HepG2 (cell line): ENCODE results near the gene ETF1. TPM values are rescaled to one million over a fixed set of nuclear protein-coding genes. Genes with fewer than 3 reads are reported as not detected.
A peak's percentile ranks its signal among the peaks of the same experiment; 100 is the strongest.

Experiments
- ATF7-NPFF ChIP-seq: sonication (generic); formaldehyde crosslinking; IDR thresholded peaks from 2 replicates; pipeline ENCODE4 v1.8.1; 2023; ENCODE audit warnings: mild to moderate bottlenecking, low read depth, missing genetic modification reagents, moderate library complexity
- CHD4 ChIP-seq: fragments of 200-600 bp; sonication (generic); IDR thresholded peaks from 2 replicates; pipeline ENCODE4 v1.7.0; 2017; ENCODE audit warnings: mild to moderate bottlenecking, low read length, borderline replicate concordance
- ETV6 ChIP-seq: sonication (generic); formaldehyde crosslinking; conservative IDR thresholded peaks from 2 replicates; pipeline ENCODE4 v1.4.0; 2020; ENCODE audit warnings: missing genetic modification reagents
- FOXA1 ChIP-seq, 2 experiments: fragments of 450-650 bp in 1 of 2; sonication (generic) in 1 of 2; formaldehyde crosslinking in 1 of 2; IDR thresholded peaks; 2 replicates each; pipeline versions ENCODE4 v1.4.0 to v1.6.1; 2016 to 2020; ENCODE audit warnings: missing genetic modification reagents in 1 of 2
- GABPB1 ChIP-seq: IDR thresholded peaks from 2 replicates; pipeline ENCODE4 v1.6.1; 2016; ENCODE audit warnings: mild to moderate bottlenecking, missing genetic modification reagents, moderate library complexity, missing compliant biosample characterization
- GTF2F1 ChIP-seq: fragments of 150-350 bp; IDR thresholded peaks from 2 replicates; pipeline ENCODE4 v1.6.1; 2014; ENCODE audit warnings: low read length
- HIVEP1 ChIP-seq: sonication (generic); formaldehyde crosslinking; IDR thresholded peaks from 2 replicates; pipeline ENCODE4 v1.4.0; 2020; ENCODE audit warnings: mild to moderate bottlenecking, missing genetic modification reagents
- KDM2A ChIP-seq: sonication (generic); formaldehyde crosslinking; IDR thresholded peaks from 2 replicates; pipeline ENCODE4 v1.4.0; 2020; ENCODE audit warnings: low read depth, missing genetic modification reagents, borderline replicate concordance
- KDM5A ChIP-seq: fragments of 200-600 bp; sonication (generic); IDR thresholded peaks from 2 replicates; pipeline ENCODE4 v1.7.0; 2018; ENCODE audit warnings: antibody characterized with exemption, mild to moderate bottlenecking, low read length, borderline replicate concordance
- NR2F2 ChIP-seq: IDR thresholded peaks from 2 replicates; pipeline ENCODE4 v1.6.1; 2012; ENCODE audit warnings: low read depth, inconsistent platforms, borderline replicate concordance
- ONECUT2 ChIP-seq: sonication (generic); formaldehyde crosslinking; IDR thresholded peaks from 2 replicates; pipeline ENCODE4 v1.4.0; 2020; ENCODE audit warnings: missing genetic modification reagents
- RFXAP ChIP-seq: sonication (generic); formaldehyde crosslinking; IDR thresholded peaks from 2 replicates; pipeline ENCODE4 v1.4.0; 2020; ENCODE audit warnings: missing genetic modification reagents, borderline replicate concordance
- SMC3 ChIP-seq: IDR thresholded peaks from 2 replicates; pipeline ENCODE4 v1.6.1; 2011; ENCODE audit warnings: low read length, improper control_type of control experiment
- U2AF1 ChIP-seq: fragments of 200-400 bp; formaldehyde crosslinking; optimal IDR thresholded peaks from 2 replicates; pipeline ENCODE3; 2017; ENCODE audit warnings: mild to moderate bottlenecking, low read depth, low read length
- ZNF160 ChIP-seq: sonication (generic); formaldehyde crosslinking; IDR thresholded peaks from 2 replicates; pipeline ENCODE4 v1.8.0; 2022; ENCODE audit warnings: mild to moderate bottlenecking, inconsistent platforms, missing genetic modification reagents
- ZNF326 ChIP-seq: sonication (generic); formaldehyde crosslinking; IDR thresholded peaks from 2 replicates; pipeline ENCODE4 v1.4.0; 2020; ENCODE audit warnings: missing genetic modification reagents, borderline replicate concordance
- ZNF407 ChIP-seq: sonication (generic); formaldehyde crosslinking; IDR thresholded peaks from one replicate; pipeline ENCODE4 v1.5.1; 2020; ENCODE audit warnings: mild to moderate bottlenecking, missing genetic modification reagents; ENCODE audit errors: not compliant biosample characterization
- ZNF460 ChIP-seq: sonication (generic); formaldehyde crosslinking; IDR thresholded peaks from 2 replicates; pipeline ENCODE4 v1.5.1; 2020; ENCODE audit warnings: missing genetic modification reagents, mild to moderate bottlenecking, borderline replicate concordance
- polyA plus RNA-seq, 8 experiments: library from polyadenylated mRNA; depleted of rRNA in 3 of 8; stranded (reverse) in 7 of 8; unstranded in 1 of 8; fragments of >200 nt; fragmentation: Illumina TruSeq in 4 of 8; extraction: Trizol in 4 of 8; gene quantifications; 2 replicates each; pipeline versions ENCODE4 v1.2.1 to v1.2.3, GENCODE V29; 2011 to 2016; ENCODE audit warnings: low read depth in 4 of 8, missing spikeins in 1 of 8, mixed read lengths in 1 of 8; ENCODE audit not compliant: insufficient read depth in 1 of 8
- total RNA-seq, 5 experiments: library from RNA; depleted of rRNA; stranded (reverse); fragments of >200 nt; fragmentation: Illumina TruSeq; extraction: Trizol; gene quantifications; 2 replicates each; pipeline ENCODE4 v1.2.3, GENCODE V29; 2016; ENCODE audit warnings: low read depth in 1 of 5
- TF ChIP-seq, protein P1 (sequence below): sonication (generic); formaldehyde crosslinking; IDR thresholded peaks from 2 replicates; pipeline ENCODE4 v1.5.0; 2020; ENCODE audit warnings: missing genetic modification reagents, mild to moderate bottlenecking, borderline replicate concordance
- TF ChIP-seq, protein P2 (sequence below): IDR thresholded peaks from 2 replicates; pipeline ENCODE4 v1.6.1; 2016; ENCODE audit warnings: missing biosample characterization, missing genetic modification reagents, low read depth

The ETF1 gene
- total and polyA plus RNA-seq, 2 of the 13 experiments (the other 11 are each of a cell fraction or from before 2014, with no cell fraction given): 52.1 to 184 TPM

GRCh38 chr5:138503487-138504270, 39.4 kb downstream of the ETF1 start (continued):
- TF ChIP-seq KDM5A (no peak), U2AF1 (no peak), ZNF326 (CRISPR knock-in tag) (no peak), KDM2A (peak; percentile 48; the same call in 1 of the 2 replicates), CHD4 (no peak), ZNF407 (no peak), SMC3 (peak; percentile 92), GABPB1 (CRISPR knock-in tag) (no peak), ZNF160 (CRISPR knock-in tag) (no peak), HIVEP1 (CRISPR knock-in tag) (no peak), ETV6 (CRISPR knock-in tag) (no peak), NR2F2 (no peak; the same call in 1 of the 2 replicates), ZNF460 (CRISPR knock-in tag) (no peak), FOXA1 (IDR thresholded peaks at IDR 0.05) (no peak), FOXA1 (CRISPR knock-in tag; IDR thresholded peaks at IDR 0.05) (no peak), ATF7-NPFF (CRISPR knock-in tag) (no peak), GTF2F1 (no peak), RFXAP (no peak), ONECUT2 (CRISPR knock-in tag) (no peak)
- TF ChIP-seq, protein P1, sequence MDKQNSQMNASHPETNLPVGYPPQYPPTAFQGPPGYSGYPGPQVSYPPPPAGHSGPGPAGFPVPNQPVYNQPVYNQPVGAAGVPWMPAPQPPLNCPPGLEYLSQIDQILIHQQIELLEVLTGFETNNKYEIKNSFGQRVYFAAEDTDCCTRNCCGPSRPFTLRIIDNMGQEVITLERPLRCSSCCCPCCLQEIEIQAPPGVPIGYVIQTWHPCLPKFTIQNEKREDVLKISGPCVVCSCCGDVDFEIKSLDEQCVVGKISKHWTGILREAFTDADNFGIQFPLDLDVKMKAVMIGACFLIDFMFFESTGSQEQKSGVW (CRISPR knock-in tag): no peak
- TF ChIP-seq, protein P2, sequence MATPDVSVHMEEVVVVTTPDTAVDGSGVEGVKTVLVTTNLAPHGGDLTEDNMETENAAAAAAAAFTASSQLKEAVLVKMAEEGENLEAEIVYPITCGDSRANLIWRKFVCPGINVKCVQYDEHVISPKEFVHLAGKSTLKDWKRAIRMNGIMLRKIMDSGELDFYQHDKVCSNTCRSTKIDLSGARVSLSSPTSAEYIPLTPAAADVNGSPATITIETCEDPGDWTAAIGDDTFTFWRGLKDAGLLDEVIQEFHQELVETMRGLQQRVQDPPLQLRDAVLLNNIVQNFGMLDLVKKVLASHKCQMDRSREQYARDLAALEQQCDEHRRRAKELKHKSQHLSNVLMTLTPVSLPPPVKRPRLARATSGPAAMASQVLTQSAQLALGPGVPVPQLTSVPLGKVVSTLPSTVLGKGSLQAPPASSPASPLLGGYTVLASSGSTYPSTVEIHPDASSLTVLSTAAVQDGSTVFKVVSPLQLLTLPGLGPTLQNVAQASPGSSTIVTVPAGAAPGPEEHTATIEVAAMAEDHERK (CRISPR knock-in tag): no peak
